DMS53 (cell line): ENCODE data around the gene AK6.

Experiments
- DNase-seq: peaks from one replicate; lab custom pipeline; 2025; lab: John Stamatoyannopoulos, UW

Gene AK6

DNA sequence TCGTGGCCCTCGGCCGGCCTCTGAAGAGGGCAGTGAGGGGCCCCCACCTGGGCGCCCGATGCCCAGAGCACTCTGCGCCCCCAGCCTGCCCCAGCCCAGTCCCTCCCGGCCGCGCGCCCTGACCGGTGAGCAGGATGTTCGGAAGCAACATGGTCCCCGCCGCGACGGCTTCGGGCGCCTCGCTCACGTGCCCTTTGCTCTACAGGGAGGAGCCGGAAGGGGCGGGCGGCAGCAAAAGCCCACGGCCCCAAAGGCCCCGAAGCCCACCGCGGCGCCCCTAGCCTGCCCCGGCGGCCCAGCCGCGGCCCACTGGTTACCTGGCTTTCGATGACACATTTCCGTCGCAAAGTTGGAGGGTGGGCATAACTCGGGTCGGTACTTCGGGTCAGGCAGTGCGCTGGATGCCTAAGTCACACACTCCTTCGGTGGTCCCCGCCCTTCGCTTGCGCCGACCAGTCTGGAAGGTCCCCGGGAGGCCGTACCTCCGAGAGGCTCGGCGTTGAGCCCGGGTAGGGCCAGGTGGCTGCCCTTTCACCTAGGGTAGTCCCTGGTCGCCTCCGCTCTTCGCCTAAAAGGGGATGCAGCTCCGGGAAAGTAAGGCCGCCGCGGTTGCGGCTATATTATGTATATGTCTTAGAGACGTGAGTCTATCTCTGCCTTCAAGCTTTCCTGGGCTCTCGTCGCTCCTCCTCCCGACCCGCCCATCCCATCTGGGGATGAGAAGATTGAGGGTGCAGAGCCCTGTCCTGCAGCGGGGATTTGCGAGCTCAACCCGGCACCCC is at the start of gene AK6, which contains the start of the genes RAD17 and TAF9:
Gene AK6 (minus strand): TSS at position 181 of the 782 bp plus-strand sequence. CDS start 30 bp downstream, at position 151.
Gene RAD17 (plus strand): TSS at position 479 of the 782 bp plus-strand sequence. CDS start 2,391 bp downstream, outside the sequence.
Gene TAF9 (minus strand): TSS at position 181 of the 782 bp plus-strand sequence. CDS start 3,783 bp downstream, outside the sequence.
- DNase-seq, result peak; percentile 96

DNA sequence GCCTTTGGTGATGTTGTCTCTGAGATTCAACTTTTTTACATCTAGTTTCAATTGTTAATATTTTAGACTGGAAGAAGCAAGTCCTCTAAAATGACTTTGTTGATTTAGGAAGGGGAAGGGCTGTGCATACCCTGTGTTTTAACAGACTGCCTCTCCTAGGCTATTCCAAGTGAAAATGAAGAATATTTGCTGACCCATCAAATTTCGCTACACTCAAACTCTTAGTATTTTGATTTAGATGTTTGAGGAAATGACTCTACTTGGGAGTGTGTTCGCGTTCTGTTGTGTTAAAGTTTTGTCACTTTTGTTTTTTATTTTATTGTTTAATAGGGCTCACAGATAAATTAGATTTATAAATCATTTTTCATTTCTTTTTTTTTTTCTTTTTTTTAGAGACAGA is 49.2 kb upstream of the AK6 start:
- no peak for DNase-seq

DNA sequence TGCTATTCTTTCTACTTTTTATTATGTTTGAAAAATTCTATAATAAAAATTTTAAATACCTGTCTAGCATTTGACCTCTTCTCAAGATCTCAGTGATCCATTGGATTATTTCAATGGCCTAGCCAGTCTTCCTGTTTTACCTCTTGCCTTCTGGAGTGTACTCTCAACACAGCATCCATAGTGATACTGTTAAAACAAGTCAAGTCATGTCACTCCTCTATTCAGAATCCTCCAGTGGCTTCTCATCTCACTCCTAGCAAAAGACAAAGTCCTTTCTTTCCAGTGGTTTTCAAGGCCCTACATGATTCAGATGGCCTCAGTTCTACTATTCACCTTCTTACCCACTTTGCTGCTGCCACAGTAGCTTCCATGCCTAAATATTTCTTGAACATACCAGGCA is 47.4 kb upstream of the AK6 start:
- peak; percentile 37 for DNase-seq

DNA sequence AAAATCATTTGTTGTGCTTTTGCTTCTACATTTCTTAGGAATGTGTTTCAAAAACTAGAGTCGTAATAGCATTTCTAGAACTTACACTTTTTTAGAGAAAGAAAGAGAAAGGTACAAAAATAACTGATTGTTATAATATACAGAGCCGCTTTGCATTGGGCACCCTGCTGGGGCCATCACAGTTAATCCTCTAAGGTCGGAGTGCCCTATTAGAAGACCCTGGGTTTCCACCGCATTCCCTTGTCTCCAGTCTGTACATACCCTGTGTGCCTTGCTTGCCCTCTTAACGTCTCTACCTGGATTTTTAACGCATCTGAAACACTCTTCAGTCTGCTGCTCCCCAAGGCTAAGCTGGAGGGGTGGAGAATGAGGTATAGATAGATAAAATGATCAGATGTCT is 46.9 kb upstream of the AK6 start:
- DNase-seq, result peak; percentile 41

DNA sequence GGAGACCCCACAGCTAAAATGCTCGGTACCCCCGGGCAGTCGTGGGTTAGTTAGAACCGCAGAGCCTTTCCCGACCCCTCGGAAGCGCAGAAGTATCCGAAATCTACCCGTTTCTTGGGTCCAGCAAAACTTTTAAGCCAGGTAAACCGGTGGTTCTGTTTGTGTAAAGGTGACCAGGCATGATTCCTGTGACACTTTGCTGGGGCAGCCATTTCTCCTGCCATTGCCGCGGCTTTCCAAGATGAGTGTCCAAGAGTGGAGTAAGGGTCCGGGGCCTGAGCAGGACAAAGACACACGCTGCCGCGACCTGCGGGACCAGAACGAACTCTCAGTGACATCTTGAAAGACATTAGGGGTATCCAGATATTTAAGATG is 46.3 kb upstream of the AK6 start:
- peak; percentile 69 for DNase-seq

DNA sequence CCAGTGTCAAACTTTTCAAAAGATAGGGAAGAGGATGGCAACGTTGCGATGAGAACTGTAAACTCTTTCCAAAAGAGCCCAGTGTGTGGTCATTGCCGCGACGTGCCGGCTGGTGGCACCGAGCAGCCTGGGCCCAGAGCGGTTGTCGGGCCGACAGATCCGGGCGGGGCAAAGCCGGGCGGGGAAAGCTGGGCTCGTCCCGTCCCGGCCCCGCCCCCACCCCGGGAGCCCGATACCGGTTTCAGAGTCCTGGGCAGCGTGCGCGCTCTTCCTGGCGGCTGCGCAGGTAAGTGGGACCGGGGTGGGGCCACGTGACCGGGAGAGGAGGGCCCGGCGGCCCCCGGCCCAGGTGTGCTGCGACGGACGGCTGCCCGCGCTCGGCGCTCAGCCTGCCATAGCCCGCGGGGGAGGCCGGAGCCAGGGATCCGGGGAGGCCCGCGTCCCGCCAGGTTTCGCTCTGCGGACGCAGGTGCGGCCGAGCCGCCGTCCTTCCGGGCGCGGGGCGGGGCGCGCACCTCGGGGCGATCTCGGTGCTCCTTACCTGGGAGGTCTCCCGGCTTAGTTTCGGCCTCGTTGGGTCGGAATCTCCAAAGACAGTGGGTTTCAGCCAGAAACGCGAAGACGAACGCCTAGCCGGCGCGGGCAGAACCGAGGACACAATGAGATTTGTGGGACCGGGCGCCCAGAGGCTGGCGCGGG is 45.7 kb upstream of the AK6 start, which contains the start of gene MARVELD2:
Gene MARVELD2 (plus strand): TSS at position 232 of the 699 bp plus-strand sequence. CDS start 4,270 bp downstream, outside the sequence.
- peak; percentile 99 for DNase-seq

DNA sequence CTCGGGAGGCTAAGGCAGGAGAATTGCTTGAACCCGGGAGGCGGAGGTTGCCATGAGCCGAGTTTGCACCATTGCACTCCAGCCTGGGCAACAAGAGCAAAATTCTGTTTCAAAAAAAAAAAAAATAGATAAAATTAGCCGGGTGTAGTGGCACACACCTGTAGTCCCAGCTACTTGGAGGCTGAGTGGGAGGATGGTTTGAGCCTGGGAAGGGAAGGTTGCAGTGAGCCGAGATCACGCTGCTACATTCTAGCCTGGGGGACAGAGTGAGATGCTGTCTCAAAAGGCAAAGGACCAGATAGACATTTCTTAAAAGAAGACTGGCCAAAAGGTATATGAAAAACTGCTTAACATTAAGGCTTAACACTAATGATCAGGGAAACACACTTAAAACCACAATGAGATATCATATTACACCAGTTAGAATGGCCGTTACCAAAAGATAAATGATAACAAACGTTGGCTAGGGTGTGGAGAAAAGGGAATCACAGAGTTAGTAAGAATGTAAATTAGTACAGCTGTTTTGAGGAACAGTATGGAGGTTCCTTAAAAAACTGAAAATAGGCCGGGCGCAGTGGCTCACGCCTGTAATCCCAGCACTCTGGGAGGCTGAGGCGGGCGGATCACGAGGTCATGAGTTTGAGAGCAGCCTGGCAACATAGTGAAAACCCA is 35.5 kb upstream of the AK6 start:
- DNase-seq, result no peak

DNA sequence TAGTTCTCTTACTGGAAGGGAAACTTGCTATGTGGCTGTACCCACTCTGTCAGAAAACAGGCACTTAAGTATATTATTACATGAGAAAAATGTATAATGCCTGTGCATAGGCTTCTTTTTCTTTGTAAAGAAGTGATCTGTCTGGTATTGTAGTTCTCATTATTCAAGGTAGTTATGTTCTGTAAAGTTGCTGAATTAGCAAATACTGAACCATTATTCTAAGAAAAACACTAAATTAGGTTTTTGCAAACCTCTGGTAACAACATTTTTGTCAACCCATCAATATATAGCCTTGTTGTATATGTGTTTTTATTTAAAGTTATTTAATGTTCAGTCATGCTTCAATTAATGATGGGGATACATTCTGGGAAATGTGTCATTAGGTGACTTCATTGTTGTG is 9.1 kb upstream of the AK6 start:
- DNase-seq, result no peak

DNA sequence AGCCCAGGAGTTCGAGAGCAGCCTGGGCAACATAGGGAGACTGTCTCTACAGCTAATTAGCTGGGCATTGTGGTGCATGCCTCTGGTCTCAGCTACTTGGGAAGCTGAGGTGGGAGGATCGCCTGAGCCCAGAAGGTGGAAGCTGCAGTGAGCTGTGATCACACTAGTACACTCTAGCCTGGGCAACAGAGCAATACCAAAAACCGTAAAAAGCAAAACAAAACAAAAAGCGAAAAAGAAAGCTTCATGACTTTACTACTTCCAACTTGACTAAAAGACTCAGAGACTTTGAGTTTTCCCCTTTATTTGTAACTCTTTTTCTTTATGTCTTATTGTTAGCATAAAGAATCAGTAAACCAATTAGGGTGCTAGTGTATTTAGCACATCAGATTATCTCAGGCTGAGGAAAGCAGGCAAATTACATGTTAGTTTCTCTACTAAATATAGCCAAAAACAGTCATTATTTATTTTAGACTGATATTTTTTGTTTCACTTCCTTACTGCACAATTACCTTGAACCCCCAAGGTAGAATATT is 5.7 kb upstream of the AK6 start:
- no peak for DNase-seq

DNA sequence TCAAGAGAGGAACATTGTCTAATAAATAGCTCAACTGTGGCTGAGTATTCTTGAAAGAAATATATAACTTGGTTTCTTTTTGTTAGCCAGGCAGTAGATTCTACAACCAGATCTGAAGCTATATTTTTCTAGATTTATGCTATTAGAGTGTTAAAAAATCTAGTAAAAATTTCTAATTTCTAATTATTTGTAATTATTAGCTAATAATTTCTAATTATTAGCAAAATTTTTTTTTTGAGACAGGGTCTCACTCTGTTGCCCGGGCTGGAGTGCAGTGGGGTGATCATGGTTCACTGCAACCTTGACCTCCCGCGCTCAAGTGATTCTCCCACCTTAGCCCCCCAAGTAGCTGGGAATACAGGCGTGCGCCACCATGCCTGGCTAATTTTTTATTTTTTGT is 3.1 kb upstream of the AK6 start:
- DNase-seq, result no peak

DNA sequence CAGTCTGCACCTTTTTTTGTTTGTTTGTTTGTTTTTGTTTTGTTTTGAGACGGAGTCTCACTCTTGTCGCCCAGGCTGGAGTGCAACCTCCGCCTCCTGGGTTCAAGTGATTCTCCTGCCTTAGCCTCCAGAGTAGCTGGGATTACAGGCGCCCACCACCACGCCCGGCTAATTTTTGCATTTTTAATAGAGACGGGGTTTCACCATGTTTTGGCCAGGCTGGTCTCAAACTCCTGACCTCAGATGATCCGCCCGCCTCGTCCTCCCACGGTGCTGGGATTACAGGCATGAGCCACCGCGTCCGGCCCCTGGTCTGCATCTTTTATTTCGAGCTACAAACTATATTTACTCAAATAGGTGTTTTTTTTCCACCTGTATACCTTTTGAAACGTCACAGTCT is 1.0 kb upstream of the AK6 start:
- peak; percentile 23 for DNase-seq

DNA sequence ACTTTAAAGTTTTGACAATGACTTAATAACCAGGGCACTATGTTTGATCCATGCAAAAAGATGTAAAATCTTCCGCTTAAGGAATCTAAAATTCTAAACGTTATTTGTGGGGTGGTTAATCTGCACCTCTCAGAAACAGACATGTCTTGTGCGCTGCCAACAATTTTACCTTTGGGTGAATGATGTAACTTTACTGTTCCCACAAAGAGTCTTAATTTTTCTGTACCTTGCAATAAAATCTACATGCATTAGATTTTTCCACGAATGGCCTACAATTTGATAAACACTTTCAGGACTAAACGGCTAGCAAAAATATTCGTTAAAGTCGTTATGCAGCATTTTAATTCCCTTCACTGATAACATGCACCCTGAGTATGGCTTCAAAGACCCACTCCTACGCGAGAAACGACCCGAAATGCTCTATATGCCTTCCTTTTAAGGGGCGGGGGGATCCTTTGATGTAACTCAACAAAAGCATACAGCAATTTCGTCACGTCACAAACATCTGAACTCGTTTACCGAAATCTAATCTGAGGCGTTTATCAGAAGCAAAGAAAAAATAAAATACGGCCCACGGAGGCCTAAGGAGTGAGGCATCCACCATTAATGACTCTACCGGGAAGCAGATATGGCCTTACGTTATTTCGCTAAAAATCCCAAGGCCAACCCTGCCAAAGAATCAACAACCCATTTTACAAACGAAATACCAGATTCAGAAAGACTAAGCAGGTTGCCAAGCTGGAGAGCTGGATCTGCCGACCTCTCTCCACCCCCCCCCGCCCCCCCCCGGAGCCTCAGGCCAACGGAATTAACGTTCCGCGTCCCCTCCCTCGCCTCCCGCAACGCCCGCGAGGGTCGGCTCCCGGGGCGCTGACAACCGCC is 621 bp downstream of the AK6 start:
- DNase-seq, result peak; percentile 57

DNA sequence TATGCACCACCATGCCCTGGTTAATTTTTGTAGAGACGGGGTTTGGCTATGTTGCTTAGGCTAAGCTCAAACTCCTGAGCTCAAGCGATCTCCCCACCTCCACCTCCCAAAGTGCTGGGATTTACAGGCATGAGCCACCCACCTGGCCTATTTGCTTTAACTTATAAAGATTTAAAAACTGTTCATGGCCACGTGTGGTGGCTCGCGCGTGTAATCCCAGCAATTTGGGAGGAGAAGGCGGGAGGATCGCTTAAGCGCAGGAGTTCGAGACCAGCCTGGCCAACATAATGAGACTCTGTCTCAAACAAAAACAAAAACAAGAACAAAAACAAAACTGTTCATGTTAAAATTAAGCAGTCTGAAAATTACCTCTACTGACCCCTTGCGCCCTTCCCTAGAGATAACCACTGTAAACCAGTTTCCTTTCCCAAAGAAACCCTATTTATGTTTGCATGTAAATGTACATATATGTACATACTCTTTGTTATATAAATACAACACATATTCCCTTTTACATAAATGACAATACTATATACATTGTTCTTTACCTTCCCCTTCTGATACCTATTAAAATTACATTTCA is 1.5 kb downstream of the AK6 start:
- no peak for DNase-seq

DNA sequence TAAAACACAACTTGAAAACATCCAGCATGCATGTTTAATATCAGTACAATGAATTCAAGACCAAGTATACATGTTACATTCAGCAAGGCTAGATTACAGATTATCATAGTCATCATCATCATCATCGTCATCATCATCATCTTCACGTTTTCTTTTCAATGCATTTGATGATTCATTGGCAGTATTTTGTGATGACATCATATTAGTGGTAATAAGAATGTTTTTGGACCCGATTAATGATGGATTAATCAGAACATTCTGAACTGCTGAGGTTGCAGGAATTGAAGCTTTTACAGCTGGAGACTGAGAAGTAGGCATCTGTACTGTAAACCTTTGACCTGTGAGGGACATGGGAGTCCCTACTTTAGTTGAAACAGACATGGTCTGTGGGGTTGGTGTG is 4.5 kb downstream of the AK6 start:
- no peak for DNase-seq

DNA sequence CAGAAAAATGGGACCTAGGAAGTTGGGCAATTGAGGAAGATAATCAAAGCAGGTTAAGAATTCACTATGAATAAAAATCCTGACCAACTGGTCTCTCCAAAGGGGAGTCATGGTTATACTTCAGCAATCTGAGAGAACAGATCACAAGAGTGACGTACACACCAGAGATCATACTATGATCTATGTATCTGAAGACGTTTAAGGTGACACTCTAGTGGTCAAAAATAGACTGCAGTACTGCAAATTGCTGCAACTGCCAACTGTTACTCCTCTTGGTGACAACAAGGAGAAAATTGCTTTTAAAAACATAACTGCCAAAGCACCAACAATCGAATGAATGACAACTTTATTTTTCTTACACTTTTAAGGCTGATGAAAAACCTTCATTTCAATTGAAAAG is 4.9 kb downstream of the AK6 start:
- peak; percentile 56 for DNase-seq

DNA sequence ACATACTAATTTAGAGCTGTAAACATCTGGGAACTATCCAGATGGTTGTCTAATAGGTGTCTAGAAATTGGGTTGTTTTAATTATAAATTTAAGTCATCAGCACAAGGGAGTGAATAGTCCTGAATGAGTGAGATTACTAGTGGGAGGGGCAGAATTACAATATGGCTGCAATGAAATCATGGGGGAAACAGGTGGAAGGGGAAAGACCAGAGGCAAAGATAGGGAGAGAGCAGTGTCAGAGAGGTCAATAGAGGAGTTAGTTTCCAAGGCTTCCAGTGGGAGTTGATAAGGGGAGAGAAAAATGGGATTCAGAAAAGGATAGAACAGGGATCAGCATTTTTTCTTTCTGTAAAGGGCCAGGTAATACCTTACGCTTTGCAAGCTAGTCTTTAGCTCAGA is 8.9 kb downstream of the AK6 start:
- no peak for DNase-seq

DNA sequence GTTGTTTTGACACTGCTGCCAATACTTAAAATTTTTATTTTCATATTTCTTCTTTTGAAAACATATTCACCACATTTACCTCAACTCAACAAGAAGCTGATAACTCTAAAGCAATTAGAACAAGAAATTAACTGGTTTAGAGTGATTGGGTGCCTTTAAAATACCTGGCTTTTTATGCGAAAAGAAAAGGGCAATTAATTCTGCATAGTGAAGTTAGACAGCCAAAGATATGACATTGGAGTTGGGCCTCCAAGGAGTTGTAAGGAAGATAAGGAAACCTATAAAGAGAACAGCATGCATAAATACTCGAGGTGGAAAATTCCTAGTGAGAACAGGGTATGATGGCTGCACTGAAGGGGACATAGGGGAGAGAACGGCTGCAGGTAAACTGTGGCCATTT is 9.6 kb downstream of the AK6 start:
- DNase-seq, result no peak

DNA sequence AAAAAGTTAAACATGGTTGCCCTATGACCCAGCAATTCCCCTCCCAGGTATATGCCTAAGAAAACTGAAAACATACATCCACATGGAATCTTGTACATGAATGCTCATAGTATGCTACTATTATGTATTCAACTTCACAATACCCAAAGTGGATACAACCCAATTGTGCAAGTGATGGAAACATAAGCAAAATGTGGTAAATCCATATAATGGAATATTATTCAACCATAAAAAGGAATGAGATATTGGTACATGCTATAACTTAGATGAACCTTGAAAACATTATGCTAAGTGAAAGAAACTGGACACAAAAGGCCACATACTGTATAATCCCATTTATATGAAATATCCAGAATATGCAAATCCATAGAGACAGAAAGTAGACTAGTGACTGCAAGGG is 18.7 kb downstream of the AK6 start:
- no peak for DNase-seq

DNA sequence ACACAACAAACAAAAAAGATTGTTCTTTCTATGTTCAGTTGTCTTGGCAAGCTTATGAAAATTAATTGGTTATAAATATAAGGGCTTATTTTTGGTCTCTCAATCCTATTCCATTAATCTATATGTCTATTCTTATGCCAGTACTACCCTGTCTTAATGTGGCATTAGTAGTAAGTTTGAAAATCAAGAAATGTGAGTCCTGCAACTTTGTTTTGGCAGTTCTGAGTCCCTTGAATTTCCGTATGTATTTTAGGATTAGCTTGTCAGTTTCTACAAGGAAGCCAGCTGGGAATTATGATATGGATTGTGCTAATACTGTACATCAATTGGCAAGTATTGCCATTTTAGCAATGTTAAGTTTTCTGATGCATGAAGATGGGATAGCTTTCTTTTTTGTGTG is 26.2 kb downstream of the AK6 start:
- DNase-seq, result no peak

DNA sequence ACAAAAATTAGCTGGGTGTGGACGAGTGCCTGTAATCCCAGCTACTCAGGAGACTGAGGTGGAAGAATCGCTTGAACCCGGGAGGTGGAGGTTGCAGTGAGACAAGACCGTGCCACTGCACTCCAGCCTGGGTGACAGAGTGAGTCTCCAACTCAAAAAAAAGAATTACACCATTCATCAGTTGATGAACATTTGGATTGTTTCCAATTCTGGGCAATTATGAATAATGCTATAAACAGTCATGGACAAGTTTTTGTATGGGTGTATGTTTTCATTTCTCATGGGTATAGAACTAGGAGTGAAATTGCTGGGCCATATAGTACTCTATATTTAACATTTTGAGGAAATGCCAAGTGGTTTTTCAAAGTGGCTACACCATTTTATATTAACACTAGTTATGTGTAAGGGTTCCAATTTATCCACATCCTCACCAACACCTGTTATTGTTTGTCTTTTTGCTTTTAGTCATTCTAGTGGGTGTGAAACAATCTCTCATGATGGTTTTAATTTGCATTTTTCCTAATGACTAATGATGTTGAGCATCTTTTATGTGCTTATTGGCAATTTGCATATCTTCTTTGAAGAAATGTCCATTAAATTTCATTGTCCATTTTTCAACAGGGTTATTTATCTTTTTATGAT is 27.7 kb downstream of the AK6 start:
- DNase-seq, result no peak
